NCI-H446 treated with DMSO at 0.1 percent for 48 hours (cell line): ENCODE measurements around the gene CDCA4.

Experiments
- DNase-seq: peaks from one replicate; lab custom pipeline; 2025; lab: John Stamatoyannopoulos, UW

CDCA4 gene

DNA sequence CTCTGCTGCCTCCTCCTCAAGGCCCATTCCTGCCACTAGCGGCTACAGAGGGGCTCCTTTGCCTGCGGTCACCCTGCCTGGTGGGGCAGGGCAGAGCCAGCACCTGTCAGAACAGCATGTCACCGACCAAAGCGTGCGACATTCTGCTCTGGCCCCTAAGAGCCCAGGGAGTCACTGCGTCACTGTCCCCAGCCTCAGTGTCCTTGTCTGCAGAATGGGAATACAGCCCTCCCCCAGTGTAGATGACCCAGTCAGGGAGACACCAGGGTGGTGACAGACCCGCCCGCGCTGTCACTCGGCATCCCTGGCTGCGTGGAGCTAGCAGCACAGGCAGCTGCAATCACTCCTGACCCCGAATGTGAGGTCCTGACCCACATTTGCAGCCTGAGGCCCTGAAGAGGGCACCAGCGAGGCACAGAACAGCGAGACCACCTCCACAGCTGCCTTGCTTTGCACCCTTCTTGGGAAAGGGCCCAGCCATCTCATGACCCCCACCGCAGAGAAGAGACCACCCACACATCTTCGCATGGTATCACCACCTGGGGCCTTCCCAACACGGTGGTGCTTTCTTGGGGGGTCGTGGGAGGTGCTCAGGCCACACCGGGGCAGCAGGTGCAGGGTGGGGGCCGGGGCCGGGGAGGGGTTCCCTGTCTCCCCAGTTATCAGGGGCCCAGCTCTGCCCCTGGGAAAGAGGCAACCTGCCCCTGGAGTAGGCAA, 45.2 kb downstream of the CDCA4 start:
- no peak for DNase-seq

DNA sequence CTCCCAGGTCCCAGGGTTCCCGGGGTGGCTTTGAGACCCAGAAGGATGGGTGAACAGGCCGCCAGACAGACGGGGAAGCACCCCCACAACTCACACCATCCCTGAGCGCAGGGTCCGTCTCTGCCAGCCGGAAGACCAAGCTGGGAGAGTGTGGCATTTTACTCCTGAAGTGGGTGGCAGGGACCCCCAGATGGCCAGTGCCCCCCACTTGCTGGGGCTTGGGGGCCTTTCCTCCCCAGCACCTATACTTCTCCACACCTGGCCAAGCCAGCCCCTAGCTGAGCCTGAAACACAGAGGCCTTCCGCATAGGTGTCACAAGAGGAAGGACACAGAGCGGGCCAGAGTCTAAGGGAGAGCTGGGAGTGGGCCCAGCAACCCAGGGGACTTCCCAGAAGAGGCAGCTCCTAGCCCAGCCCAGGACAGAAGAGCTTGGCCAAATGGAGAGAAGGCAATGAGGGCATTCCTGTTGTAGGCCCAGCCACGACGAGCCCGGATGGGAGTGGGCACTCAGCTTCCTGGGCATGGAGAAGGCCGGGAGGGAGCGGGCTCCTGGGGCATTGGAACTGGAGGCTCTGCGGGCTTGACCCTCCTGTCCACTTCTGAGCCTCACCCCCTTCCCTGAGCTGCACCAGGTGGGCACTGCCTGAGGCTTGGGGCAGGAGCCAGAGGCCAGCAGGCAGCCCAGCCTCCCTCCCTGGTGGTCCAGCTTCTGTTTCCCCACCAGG, 46.1 kb downstream of the CDCA4 start:
- DNase-seq, result no peak

DNA sequence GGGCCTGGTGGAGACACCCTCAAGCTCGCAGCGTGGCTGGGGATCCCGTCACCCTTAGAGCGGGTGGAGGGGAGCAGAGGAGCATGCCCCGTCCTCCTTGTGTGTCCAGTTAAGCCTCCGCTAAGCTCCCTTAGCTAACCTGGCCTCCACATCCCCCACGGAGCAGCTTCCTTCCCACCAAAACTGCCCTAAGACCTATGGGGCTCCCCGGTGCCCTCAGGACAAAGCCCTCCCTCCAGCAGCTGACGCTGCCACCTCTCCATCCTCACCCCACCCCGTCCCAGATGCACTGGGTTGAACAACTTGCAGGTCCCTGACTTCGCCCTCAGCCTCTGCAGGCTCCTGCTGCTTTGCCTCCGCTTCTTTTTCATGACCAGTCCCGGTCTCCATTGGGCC, 46.7 kb downstream of the CDCA4 start:
- no peak for DNase-seq

DNA sequence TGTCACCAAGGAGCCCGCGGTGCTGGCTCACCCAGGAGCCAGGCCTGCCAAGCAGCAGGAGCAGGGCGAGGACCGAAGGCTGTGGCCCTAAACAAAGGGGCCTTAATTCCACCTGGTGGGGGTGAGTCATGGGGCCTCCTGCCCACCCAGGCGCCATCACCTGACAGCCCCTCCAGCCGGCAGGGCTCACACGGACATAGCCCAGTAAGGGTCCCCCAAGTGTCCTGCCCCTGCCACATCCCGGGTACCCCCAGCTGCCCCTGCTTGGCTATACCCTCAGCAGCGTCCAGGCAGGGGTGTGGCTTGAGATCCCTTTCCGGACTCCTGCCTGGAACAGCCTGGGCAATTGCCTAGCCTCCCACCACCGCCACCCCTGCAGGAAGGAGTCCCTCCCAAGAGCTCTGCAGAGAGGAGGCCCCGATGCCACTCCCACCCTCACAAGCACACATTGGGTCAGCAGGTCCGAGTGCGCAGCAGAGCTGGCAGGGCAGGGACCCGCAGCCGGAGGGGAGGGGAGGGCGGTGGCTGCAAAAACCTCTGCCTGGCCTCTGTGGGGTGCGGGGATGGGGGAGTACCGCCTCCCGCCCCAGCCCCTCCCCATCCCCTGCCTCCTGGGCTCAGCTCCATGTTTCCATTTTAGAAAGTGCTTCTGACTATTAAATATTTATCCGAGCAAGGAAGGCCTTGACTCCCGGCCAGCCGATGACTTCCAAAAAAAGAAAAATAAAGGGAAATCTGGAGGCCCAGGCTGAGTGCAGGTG, 47.3 kb downstream of the CDCA4 start:
- peak; percentile 43 for DNase-seq

DNA sequence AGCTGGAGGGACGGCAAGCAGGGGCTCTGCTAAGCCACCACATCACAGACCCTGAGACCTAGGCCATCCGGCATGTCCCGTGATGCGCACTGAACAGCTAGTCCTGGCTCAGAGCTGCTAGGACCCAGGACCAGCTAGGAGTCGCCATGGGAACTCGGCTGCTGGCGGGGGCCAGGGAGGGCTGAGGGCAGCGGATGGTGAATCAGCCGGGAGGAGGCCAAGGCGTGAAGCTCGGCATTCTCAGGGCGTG, 47.8 kb downstream of the CDCA4 start:
- DNase-seq, result peak; percentile 77

DNA sequence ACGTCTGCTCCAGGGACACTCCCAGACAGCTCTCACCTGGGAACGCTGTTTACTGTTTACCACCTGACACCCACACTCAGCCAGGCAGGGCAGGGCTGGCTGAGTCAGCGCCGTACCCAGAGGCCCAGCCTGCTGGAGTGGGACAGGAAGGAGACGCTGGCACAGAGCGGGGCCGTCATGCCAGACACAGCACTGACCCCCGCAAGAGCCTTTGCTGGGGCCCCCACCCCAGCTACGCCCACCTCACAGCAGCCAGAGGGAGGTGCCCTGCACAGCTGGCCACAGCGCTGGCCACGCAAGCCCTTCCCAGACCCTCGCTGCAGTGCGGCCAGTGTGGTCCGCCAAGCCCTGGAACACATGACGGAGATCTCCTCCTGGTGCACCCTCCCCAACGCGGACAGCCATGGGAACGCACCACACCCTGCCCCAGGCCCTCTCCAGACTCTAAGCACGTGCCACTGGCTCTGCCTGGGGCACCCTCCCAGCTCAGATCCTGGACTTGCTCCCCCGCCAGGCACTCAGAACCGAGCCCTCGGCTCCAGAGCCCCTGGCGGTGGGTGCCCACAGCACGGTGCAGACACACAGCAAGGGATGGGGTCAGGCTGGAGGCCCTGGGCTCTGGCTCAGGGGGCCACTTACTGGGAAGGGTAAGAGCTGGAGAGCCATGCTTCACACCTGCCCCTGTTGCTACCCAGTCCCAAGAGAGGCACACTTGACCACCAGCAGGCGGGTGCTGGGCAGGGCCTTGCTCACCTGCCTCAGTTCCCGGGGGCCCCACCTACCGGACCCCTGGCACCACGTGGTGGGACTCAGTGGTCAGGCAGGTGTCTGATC, 48.4 kb downstream of the CDCA4 start:
- no peak for DNase-seq

DNA sequence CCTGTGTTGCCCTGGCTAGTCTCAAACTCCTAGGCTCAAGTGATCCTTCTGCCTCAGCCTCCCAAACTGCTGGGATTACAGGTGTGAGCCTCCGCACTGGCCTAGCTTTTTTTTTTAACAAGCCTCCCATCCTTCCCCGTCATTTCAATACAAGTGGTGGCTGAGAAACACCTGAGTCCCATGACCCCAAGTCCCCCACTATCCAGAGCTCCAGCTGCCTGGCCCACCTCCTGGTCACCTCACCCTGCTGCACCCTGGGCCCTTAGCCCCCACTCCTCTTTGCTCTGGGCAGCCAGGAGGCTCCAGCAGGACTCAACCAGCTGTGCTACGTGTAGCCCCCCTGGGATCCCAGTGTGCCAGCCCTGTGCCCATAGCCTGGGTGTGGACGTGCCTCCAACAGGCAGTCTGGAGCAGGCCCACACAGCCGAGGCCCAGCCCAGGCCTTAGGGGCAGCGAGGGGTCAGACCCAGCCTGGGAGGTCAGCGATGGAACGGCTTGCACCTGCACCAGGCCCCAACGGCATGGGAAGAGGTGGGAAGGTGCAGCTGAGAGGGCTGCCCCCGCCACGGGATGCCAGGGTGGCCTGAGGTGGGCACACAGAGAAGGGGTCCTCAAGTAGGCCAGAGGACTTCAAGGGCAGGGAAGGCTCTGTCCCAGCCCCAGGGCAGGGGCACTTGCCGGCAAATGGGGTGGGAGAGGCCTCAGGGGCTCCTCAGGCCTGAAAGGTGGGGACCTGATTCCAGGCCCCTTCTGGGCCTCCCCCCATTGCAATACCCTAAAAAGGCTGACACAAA, 49.2 kb downstream of the CDCA4 start:
- DNase-seq, result no peak

DNA sequence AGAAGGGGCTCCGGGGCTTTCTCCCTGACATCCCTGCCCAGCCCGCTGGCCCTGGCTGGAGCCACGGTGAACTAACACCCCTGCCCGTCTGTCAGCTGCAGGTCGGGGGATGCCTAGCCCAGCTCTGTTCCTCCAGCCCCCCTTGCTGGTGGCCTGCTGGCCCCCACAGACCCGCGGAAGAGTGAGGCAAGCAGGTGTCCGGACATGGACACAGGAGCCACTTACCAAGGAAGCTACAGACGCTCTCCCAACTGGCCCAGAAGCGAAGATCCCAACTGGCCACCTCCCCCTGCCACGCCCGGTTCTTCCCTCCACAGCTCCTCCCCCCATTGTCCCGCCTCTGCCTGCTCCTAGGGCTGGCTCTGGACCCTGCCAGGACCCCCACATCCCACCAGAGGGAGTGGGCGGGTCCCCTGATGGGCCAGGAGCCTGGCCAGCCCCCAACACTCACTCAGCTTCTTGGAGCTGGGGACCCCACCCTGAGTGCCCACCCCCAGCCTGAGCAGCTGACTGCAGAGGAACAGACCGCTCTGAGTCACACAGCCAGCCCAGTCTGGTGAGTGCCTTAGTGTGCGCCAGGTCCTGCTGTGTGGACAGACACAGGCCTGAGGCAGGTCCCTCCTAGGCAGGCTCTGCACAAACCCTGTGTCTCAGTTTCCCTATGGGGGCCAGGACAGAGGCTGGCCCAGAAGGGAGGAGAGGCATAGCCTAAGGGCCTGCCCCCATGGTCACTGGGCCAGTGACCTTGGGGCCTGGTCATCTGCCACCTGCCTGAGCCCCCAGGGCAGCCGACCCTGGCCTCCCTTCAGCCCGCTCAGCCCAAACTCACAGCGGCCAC, 50.4 kb downstream of the CDCA4 start:
- DNase-seq, result peak; percentile 45

DNA sequence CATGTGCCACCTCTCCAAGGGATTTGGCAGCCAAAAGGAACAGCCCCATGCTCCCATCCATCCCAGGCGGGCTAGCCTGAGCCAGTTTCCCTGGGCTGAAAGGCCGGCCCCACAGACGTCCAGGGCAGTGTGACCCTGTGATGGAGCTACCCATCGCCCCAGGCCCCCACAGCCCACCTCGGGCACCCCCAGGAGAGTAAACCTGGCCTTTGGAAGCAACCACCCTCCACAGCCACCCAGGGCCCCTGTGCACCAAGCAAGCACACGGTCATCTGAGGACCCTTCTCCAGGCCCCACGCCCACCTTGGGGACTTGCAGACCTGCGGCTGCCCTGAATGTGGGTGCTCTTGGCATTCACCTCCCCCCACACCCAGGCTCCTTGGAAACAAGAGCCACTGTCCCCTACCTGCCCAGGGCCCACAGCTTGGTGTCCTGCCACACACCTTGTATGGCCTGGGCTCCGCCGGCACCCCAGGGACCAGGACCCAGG, 51.1 kb downstream of the CDCA4 start:
- no peak for DNase-seq

DNA sequence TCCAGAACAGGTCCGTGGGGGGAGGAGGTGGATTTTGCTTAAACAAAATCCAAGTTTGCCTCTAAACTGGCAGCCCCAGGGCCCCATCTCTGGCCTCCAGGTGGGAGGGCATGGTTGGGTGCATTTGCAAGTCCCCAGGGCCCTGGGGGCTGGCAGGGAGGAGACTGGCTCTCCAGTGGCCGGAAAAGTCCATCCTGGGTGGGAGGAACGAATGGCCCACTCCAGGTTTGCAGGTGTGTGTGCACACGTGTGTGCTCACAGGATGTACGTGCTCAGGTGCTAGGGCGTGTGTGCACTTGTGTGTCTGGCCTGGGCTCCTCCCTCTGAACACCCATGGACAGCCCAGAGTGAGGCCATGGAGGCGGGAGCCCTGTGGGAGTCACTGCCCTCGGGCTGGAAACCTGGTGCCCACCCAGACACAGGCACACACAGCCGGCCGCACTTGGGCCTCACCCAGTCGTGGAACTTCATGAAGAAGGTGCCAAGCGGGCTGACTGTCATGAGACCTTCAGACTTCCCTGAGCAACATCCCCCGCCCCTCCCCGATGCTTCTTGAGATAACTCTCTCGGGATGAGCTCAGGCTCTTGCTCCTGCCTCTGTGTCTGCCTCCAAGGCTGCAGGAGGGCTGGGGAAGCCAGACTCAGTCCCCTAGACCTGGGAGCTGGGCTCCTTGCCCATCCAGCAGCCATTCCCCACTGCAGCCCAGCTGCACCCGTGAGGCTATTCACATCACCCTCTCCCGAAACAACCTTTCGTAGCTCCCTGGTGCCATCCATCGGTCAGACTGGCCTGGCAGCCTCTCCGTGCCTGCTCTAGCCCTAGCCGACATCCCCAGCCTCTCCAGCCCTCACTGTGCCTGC, 52.1 kb downstream of the CDCA4 start:
- DNase-seq, result peak; percentile 7

DNA sequence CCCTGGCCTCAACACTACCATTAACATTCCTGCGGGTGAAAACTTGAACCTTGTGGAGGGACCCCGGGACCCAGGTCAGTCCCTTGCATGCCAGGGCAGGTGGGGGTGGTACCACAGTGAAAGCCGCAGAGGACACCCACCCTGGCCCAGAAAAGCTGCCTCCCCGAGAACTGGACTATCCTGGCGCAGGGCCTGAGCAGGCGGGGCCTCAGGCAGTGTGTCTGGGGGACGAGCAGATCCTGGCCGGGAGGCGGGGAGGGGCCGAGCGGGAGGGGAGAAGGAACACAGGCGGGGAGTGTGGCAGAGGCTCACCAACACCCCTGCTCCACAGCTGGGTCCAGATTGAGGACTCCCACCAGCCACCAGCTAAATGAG, 52.7 kb downstream of the CDCA4 start:
- DNase-seq, result no peak

DNA sequence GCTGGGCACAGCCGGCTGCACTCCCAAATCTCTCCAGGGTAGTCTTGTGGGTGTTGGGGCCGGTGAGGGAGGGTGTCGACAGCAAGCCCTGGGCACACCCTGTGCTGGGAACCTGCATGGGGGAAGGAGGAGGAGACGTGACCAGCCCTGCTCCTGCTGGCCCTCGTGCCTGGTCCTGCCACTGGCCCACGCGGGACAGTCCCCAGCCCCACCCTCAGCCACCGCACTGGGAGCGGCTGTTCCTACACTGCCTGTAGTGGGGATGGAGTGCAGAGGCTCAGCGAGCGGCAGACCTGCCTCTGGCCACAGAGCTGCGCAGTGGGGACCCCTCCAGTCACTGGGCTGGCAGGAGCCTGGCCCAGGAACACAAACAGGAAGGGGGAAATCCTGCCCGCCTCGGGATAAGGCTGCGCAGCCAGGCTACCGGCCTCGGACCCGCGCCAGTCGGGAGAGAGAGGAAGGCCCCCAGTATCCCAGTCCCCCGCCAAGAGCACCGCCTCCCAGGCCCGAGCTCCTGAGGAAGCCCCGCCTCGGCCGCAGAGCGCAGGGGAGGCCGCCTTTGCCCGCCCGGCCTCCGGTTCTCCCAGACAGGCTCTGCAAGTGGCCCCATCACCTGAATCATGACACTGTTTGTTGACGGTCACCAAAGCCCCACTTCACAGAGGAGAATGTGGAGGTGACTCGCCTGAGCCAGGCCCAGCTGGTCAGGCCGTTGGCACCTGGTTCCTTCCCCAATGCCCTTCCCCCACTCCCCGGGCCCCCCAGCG, 53.3 kb downstream of the CDCA4 start:
- DNase-seq, result no peak

DNA sequence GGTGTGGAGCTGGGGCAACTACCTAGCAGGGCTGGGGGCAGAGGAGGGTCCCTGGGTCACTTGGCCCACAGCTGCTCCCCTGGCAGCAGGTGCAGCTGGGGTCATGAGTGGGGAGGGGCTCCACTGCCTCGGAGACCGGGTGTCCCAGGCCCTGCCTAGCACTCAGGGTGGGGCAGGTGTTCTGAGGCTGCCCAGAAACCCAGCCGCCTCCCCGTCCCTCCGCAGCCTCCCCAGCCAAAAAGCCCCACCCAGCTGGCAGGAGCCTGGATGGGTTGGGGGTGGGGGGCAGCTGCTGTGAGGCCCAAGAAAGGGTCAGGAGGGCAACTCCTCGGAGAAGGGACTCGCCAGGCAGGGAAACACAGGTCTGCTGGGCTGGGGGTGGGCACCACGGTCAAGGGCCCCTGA, 53.9 kb downstream of the CDCA4 start:
- DNase-seq, result no peak

DNA sequence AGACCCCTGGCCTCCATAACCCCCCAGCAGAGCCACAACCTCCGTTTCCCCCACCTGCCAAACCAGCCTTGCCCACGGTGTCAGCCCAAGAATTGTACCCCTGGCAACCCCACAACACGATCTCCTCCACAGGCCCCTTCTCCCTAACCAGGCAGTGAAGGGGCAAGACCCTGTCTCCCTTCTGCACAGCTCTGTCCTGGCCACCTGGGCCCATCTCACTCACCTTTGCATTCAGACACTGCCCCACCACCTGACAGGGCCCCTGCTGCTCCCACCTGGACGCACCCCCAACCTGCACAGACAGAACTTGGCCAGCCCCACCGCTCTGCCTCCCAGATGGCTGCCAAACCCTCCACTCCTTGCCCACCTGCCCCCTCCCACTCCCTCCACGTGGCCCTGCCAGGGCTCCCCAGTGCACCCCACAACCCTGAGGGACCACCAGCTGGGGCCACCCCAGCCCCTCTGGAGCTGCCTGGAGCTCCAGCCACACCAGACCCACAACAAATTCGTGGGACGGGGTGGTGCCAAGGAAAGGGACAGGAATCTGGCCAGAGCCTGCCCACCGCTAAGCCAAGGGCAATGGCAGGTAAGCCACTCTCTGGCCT, 54.5 kb downstream of the CDCA4 start:
- DNase-seq, result no peak

DNA sequence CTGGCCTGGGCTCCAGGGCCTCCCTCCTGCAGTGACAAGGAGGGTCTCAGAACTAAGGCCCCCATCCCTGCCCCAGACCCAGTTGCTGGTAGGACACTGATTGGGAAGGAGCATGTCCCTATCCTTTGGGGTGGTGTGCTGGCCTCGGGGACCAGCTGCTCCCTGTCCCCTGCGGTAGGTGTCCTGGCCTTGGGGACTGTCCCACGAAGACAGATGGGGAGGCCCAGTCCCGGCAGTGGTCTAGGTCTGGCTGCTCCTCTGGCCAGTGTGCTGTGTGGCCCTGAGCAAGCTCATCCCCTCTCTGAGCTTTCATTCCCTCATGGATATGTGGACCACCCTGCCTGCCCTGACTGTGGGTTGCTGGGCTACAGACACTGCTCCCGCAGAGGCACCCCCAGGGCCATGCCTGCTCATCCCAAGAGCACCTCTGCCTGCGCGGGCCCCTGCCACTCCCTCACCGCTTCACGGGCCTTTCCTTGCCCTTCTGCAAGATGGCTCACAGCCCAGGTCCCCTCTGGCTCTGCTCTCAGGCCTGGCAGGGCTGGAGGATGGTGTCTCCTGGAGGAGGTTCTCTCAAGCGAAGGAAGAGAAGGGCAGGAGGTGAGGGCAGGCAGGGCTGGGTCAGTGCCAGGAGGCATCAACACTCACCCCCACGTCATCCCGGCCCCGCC, 55.2 kb downstream of the CDCA4 start:
- DNase-seq, result no peak

DNA sequence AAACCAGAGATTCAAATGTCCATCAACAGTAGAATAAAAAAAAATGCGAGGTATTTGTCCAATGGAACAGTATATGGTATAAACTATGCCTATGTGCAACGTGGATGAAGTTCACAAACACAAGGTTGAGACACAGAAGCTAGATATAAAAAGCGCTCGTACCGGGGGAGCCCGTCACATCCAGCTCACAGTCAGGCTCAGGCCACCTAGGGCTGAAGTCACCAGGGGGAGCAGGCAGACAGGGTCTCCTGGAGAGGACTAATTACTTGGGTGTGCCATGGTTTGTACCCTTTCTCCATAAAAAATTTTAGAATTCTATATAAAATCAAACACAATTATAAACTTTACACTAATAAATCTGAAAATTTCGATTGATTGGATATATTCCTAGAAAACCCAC, 56.3 kb downstream of the CDCA4 start:
- no peak for DNase-seq
